HG03159 (cell line): ENCODE data around the gene RANBP3.

Experiments
- ATAC-seq: cut with Tn5 transposase; IDR thresholded peaks from one replicate; pipeline ENCODE4 v1.9.1; 2021; ENCODE audit warnings: mild to moderate bottlenecking, moderate library complexity; ENCODE audit not compliant: unreplicated experiment

RANBP3 gene

GRCh38 chr19:5953030-5953589 is 24.8 kb downstream of the RANBP3 start:
- no peak for ATAC-seq

GRCh38 chr19:5952193-5953029 is 25.5 kb downstream of the RANBP3 start:
- no peak for ATAC-seq

- no peak for ATAC-seq
Measured at GRCh38 chr19:5951338-5951861, 26.5 kb downstream of the RANBP3 start.

GRCh38 chr19:5950741-5951140 is 27.2 kb downstream of the RANBP3 start:
- ATAC-seq = no peak

- ATAC-seq = no peak
Measured at GRCh38 chr19:5949792-5950305, 28.1 kb downstream of the RANBP3 start.

GRCh38 chr19:5948752-5949564 is 29.0 kb downstream of the RANBP3 start:
- no peak for ATAC-seq

GRCh38 chr19:5947435-5947834 is 30.5 kb downstream of the RANBP3 start:
- ATAC-seq = no peak

- no peak for ATAC-seq
Measured at GRCh38 chr19:5943623-5944022, 34.3 kb downstream of the RANBP3 start.

GRCh38 chr19:5943045-5943444 is 34.9 kb downstream of the RANBP3 start:
- ATAC-seq = no peak

- ATAC-seq = no peak
Measured at GRCh38 chr19:5941673-5942072, 36.3 kb downstream of the RANBP3 start.

GRCh38 chr19:5940260-5941208 is 37.4 kb downstream of the RANBP3 start:
- ATAC-seq = no peak

GRCh38 chr19:5937550-5937949 is 40.4 kb downstream of the RANBP3 start:
- no peak for ATAC-seq

GRCh38 chr19:5936292-5936592 is 41.7 kb downstream of the RANBP3 start:
- ATAC-seq = no peak

- ATAC-seq = no peak
Measured at GRCh38 chr19:5935473-5936291, 42.3 kb downstream of the RANBP3 start.

GRCh38 chr19:5934774-5935472 is 43.0 kb downstream of the RANBP3 start:
- no peak for ATAC-seq

GRCh38 chr19:5934069-5934401 is 43.9 kb downstream of the RANBP3 start:
- no peak for ATAC-seq

GRCh38 chr19:5933391-5934068 is 44.4 kb downstream of the RANBP3 start:
- no peak for ATAC-seq

- ATAC-seq = no peak
Measured at GRCh38 chr19:5932609-5933262, 45.2 kb downstream of the RANBP3 start.
